Measurements from ENCODE around the gene MUCL1. TPM values are rescaled to one million over a fixed set of nuclear protein-coding genes. Genes with fewer than 3 reads are reported as not detected.

Gene MUCL1
- total and polyA plus RNA-seq, 2 donors (not counting 3 experiments of a cell fraction or from before 2014, with no cell fraction given) = not detected

DNA sequence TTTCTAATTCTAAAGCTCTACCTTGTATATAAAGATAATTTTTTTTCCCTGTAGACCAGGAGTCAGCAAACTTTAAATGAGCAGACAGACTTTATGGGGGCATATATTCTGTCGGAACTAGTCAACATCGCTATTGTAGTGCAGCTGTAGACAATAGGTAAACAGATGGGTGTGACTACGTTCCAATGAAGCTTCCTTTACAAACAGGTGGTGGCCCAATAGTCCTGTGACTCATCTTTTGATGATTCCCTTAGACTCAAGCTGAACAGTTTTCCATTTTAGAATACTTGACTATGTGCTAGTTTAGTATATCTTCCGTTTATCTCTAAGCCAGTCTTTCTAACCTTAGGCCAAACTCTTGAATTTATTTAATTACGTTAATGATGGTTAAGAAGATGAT, 16.3 kb downstream of the MUCL1 start:
- Histone ChIP-seq H3K4me2 (ENCODE audit: insufficient read depth, low read length) (no peak overlapping the region), H4K20me1 (replicated peaks; ENCODE audit: control insufficient read depth, extremely low read depth, insufficient read depth, low read length) (no peaks in the 10 kb centered on the region), H3K9me1 (replicated peaks; ENCODE audit: control insufficient read depth, extremely low read depth, insufficient read depth, low read length) (no peaks in the 10 kb centered on the region), H3K27me3 (ENCODE audit: control insufficient read depth in 2 of 2, insufficient read depth in 2 of 2, low read length in 2 of 2) (no peaks in the 10 kb centered on the region), H3K4me1 (ENCODE audit: control insufficient read depth, extremely low read depth, insufficient read depth, low read length) (no peaks in the 10 kb centered on the region), H3K9ac (replicated peaks; ENCODE audit: extremely low read depth, insufficient read depth, low read length) (no peak overlapping the region), H2AFZ (ENCODE audit: low read depth, low read length) (no peak overlapping the region), H3K9me3 (replicated peaks; ENCODE audit: control insufficient read depth, insufficient read depth, low read length) (no peaks in the 10 kb centered on the region), H3K27ac (ENCODE audit: insufficient read depth, low read depth, low read length) (no peak overlapping the region), H3K4me3 (replicated peaks in 1 of 3; ENCODE audit: insufficient read depth in 1 of 3, low read depth in 1 of 3, low read length in 3 of 3) (no peak overlapping the region), H3K79me2 (ENCODE audit: control insufficient read depth, insufficient read depth, low read length) (no peaks in the 10 kb centered on the region), H3K36me3 (ENCODE audit: control insufficient read depth in 2 of 2, extremely low read depth in 1 of 2, insufficient read depth in 2 of 2, low read length in 2 of 2) (no peaks in the 10 kb centered on the region)
- intact Hi-C loops (cut with micrococcal nuclease) (no loop called here), dilution Hi-C loops (cut with MboI; ENCODE audit: extremely low pct_ligation_motif_present, low sequenced_read_pairs) (no loop called here)
- FAIRE-seq = no peak
- DNase-seq (ENCODE audit: low read depth, low spot score) = no peak
- TF ChIP-seq, protein P1, sequence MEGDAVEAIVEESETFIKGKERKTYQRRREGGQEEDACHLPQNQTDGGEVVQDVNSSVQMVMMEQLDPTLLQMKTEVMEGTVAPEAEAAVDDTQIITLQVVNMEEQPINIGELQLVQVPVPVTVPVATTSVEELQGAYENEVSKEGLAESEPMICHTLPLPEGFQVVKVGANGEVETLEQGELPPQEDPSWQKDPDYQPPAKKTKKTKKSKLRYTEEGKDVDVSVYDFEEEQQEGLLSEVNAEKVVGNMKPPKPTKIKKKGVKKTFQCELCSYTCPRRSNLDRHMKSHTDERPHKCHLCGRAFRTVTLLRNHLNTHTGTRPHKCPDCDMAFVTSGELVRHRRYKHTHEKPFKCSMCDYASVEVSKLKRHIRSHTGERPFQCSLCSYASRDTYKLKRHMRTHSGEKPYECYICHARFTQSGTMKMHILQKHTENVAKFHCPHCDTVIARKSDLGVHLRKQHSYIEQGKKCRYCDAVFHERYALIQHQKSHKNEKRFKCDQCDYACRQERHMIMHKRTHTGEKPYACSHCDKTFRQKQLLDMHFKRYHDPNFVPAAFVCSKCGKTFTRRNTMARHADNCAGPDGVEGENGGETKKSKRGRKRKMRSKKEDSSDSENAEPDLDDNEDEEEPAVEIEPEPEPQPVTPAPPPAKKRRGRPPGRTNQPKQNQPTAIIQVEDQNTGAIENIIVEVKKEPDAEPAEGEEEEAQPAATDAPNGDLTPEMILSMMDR (IDR thresholded peaks at IDR 0.05; ENCODE audit: extremely low read depth in 1 of 2, insufficient read depth in 1 of 2, low read depth in 1 of 2, low read length in 2 of 2) = no peak
- TF ChIP-seq EZH2 (IDR thresholded peaks at IDR 0.05; ENCODE audit: borderline replicate concordance, low read depth, low read length, severe bottlenecking) (no peak), MYC (IDR thresholded peaks at IDR 0.05; ENCODE audit: low read depth, low read length) (no peak), FOS (IDR thresholded peaks at IDR 0.05; ENCODE audit: borderline replicate concordance, insufficient read depth, low read length) (no peak), POLR2AphosphoS5 (IDR thresholded peaks at IDR 0.05; ENCODE audit: insufficient read depth, low read depth, low read length) (no peak), POLR2A (IDR thresholded peaks at IDR 0.05; ENCODE audit: low read depth, low read length) (no peak), GATA2 (IDR thresholded peaks at IDR 0.05; ENCODE audit: insufficient read depth, insufficient read length, low read depth, low read length) (no peak), JUN (IDR thresholded peaks at IDR 0.05; ENCODE audit: borderline replicate concordance, insufficient read depth, insufficient read length, low read depth) (no peak)
- TF ChIP-seq, protein P2, sequence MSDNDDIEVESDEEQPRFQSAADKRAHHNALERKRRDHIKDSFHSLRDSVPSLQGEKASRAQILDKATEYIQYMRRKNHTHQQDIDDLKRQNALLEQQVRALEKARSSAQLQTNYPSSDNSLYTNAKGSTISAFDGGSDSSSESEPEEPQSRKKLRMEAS (IDR thresholded peaks at IDR 0.05; ENCODE audit: insufficient read depth, insufficient read length) = no peak
- ChIA-PET POLR2A (no interaction called here), CTCF (no interaction called here)
- no TSS peak for BruUV-seq (replicated peaks)
